HL-60 (cell line): ENCODE data around the gene GRID1.

Experiments used
- CTCF ChIP-seq: IDR thresholded peaks from one replicate; pipeline ENCODE4 v1.5.1; 2011; ENCODE audit warnings: low read length, control low read depth, inconsistent platforms; ENCODE audit not compliant: insufficient read depth
- GABPA ChIP-seq: IDR thresholded peaks from 2 replicates; pipeline ENCODE4 v1.6.1; 2012; ENCODE audit warnings: low read depth
- POLR2AphosphoS5 ChIP-seq: IDR thresholded peaks from 2 replicates; pipeline ENCODE4 v1.6.1; 2012; ENCODE audit warnings: low read depth
- SPI1 ChIP-seq: IDR thresholded peaks from 2 replicates; pipeline ENCODE4 v1.6.1; 2012; ENCODE audit warnings: low read depth, mild to moderate bottlenecking, borderline replicate concordance
- TF ChIP-seq, protein P1 (sequence below): IDR thresholded peaks from 2 replicates; pipeline ENCODE4 v1.6.1; 2012; ENCODE audit warnings: low read depth; ENCODE audit not compliant: insufficient replicate concordance

- no peak for TF ChIP-seq POLR2AphosphoS5
- no peak for TF ChIP-seq CTCF
- TF ChIP-seq GABPA = no peak
- TF ChIP-seq, protein P1, sequence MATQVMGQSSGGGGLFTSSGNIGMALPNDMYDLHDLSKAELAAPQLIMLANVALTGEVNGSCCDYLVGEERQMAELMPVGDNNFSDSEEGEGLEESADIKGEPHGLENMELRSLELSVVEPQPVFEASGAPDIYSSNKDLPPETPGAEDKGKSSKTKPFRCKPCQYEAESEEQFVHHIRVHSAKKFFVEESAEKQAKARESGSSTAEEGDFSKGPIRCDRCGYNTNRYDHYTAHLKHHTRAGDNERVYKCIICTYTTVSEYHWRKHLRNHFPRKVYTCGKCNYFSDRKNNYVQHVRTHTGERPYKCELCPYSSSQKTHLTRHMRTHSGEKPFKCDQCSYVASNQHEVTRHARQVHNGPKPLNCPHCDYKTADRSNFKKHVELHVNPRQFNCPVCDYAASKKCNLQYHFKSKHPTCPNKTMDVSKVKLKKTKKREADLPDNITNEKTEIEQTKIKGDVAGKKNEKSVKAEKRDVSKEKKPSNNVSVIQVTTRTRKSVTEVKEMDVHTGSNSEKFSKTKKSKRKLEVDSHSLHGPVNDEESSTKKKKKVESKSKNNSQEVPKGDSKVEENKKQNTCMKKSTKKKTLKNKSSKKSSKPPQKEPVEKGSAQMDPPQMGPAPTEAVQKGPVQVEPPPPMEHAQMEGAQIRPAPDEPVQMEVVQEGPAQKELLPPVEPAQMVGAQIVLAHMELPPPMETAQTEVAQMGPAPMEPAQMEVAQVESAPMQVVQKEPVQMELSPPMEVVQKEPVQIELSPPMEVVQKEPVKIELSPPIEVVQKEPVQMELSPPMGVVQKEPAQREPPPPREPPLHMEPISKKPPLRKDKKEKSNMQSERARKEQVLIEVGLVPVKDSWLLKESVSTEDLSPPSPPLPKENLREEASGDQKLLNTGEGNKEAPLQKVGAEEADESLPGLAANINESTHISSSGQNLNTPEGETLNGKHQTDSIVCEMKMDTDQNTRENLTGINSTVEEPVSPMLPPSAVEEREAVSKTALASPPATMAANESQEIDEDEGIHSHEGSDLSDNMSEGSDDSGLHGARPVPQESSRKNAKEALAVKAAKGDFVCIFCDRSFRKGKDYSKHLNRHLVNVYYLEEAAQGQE = no peak
- no peak for TF ChIP-seq SPI1
Measured at GRCh38 chr10:86258941-86259340, 107.7 kb downstream of the GRID1 start.
